SKM-1 treated with dmso at 0.1 percent for 144 hours (cell line): ENCODE data around the gene TEX22.
A peak's percentile ranks its signal among the peaks of the same experiment; 100 is the strongest.

Experiments used
- DNase-seq: peaks from one replicate; lab custom pipeline; 2025; ENCODE audit not compliant: unreplicated experiment; lab: John Stamatoyannopoulos, UW

TEX22 gene

GRCh38 chr14:105398726-105399465, 558 bp downstream of the TEX22 start:
- no peak for DNase-seq

GRCh38 chr14:105399466-105399775, 1.1 kb downstream of the TEX22 start:
- no peak for DNase-seq

- DNase-seq = no peak
These were observed 1.7 kb downstream of the TEX22 start for GRCh38 chr14:105400016-105400415.

- DNase-seq = no peak
These were observed 3.4 kb downstream of the TEX22 start for GRCh38 chr14:105401699-105402098.

GRCh38 chr14:105408592-105408991, 10.3 kb downstream of the TEX22 start:
- no peak for DNase-seq

GRCh38 chr14:105409364-105409763, 11.0 kb downstream of the TEX22 start:
- no peak for DNase-seq

GRCh38 chr14:105410642-105411016, 12.3 kb downstream of the TEX22 start:
- DNase-seq = no peak

GRCh38 chr14:105411017-105411941, 12.9 kb downstream of the TEX22 start:
- DNase-seq = no peak

- DNase-seq = no peak
These were observed 13.8 kb downstream of the TEX22 start for GRCh38 chr14:105411985-105412770.

- no peak for DNase-seq
These were observed 14.6 kb downstream of the TEX22 start for GRCh38 chr14:105412771-105413543.

GRCh38 chr14:105413544-105413886, 15.2 kb downstream of the TEX22 start:
- DNase-seq = no peak

GRCh38 chr14:105414456-105415371, 16.4 kb downstream of the TEX22 start:
- DNase-seq = no peak

GRCh38 chr14:105415481-105416428, 17.4 kb downstream of the TEX22 start:
- DNase-seq = no peak

- no peak for DNase-seq
These were observed 18.3 kb downstream of the TEX22 start for GRCh38 chr14:105416671-105417070.

GRCh38 chr14:105417690-105418121, 19.4 kb downstream of the TEX22 start:
- no peak for DNase-seq

- DNase-seq = no peak
These were observed 20.2 kb downstream of the TEX22 start for GRCh38 chr14:105418269-105419194.

GRCh38 chr14:105419195-105420091, 21.1 kb downstream of the TEX22 start, which contains the start of gene MTA1:
TSS of gene MTA1 (plus strand) at chr14:105419827. CDS start at chr14:105420036, 209 bp downstream.
- DNase-seq = peak; percentile 7
